Astrocyte of the spinal cord (primary cell): Measurements from ENCODE around the gene PTPN6.

Experiments
- DNase-seq: peaks from one replicate; pipeline ENCODE4 v3.0.0; 2011; ENCODE audit warnings: low read depth, low spot score
- H3K4me3 ChIP-seq: 2 replicates; pipeline ENCODE4 v1.5.1; 2011; ENCODE audit warnings: low read depth, mild to moderate bottlenecking, low read length, moderate library complexity
- in situ Hi-C: cut with HindIII; loops from 2 replicates; pipeline ENCODE4 v1.10.0; 2017; ENCODE audit warnings: low sequenced_read_pairs
- TF ChIP-seq, protein P1 (sequence below): IDR thresholded peaks from 2 replicates; pipeline ENCODE4 v1.5.1; 2012; ENCODE audit warnings: low read depth, mild to moderate bottlenecking, low read length, inconsistent platforms

Gene PTPN6

DNA sequence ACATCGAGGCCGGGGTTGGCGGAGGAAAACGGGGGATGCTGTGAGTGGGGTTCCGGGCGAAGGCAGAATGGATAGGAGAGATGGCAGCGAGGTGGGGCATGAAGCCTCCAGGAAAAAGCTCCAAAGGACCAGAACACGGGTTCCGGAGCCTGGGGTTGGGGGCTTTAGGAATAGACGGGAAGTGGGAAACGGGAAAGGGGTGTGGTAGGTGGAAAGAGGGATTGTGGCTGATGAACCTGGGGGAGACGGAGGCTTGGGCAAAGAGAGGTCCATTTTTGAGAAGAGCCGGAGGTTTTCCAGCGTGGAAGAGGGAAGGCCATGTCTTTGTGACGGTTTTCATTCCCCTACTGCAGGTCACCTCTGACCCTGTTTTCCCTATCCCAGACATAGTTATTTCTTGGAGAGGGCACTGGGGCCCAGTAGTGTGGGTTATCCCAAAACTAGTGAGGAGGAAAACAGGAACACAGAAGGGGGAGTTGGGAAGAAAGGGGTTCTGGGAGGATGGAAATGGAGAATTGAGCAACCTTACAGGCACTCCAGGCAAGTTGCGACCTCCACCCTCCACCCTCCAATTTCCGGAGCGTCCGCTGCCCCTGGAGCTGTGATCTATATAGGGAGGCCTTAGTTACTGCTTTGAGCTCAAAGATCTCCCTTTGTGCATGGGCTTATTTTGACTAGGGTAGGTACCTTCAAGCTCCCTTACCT, 22.3 kb upstream of the PTPN6 start:
- TF ChIP-seq, protein P1, sequence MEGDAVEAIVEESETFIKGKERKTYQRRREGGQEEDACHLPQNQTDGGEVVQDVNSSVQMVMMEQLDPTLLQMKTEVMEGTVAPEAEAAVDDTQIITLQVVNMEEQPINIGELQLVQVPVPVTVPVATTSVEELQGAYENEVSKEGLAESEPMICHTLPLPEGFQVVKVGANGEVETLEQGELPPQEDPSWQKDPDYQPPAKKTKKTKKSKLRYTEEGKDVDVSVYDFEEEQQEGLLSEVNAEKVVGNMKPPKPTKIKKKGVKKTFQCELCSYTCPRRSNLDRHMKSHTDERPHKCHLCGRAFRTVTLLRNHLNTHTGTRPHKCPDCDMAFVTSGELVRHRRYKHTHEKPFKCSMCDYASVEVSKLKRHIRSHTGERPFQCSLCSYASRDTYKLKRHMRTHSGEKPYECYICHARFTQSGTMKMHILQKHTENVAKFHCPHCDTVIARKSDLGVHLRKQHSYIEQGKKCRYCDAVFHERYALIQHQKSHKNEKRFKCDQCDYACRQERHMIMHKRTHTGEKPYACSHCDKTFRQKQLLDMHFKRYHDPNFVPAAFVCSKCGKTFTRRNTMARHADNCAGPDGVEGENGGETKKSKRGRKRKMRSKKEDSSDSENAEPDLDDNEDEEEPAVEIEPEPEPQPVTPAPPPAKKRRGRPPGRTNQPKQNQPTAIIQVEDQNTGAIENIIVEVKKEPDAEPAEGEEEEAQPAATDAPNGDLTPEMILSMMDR: no peak
- peak overlapping the region; percentile 92 for H3K4me3 ChIP-seq
- in situ Hi-C loops: no loop called here
- no peak for DNase-seq

DNA sequence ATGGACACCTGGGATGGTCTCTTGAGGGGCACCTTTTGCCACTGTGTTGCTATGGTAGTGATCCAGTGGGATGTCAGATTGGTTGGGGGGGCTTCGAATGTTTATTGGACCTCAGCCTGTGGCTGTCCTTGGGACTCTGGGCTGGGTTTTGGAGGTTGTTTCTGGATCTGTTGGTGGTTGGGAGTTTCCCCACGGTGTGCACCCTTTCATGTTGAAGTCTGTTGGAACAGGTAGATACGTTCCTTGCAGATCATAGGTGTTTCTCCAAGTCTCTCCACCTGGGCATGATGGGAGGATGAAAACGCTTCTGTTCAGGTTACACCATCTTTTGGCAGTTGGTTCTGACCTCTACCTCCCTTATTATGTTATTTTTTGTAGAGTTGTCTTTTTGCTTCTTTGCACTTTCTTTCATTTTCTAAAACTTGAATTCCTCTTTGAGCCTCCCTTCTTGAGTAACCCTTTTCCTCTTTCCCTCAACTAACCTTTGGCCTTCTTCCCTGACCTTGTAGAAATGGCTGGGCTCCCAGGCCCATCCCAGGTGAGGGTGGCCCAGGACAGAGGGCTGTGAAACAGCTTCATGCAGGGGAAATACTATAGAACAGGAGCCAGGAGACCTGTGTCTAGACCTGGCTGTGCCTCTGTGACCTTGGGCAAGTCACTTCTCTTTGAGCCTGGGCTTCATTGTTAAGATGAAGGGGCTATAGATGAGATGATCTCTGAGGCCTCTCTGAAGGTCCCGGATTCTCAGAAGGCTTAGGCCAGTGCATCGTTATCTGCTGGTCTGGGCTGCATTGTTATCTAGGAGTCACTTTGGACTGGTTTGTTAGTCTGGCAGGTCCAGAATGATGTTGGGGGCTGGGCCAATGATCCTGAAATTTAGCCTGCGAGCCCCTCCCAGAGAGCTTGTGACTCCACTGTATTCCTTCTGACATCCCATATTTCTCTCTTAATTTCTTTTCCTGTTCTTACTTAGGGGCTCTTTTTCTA, 21.4 kb upstream of the PTPN6 start:
- peak overlapping the region; percentile 92 for H3K4me3 ChIP-seq
- no peak for DNase-seq
- in situ Hi-C loops: no loop called here
- TF ChIP-seq, protein P1: no peak

DNA sequence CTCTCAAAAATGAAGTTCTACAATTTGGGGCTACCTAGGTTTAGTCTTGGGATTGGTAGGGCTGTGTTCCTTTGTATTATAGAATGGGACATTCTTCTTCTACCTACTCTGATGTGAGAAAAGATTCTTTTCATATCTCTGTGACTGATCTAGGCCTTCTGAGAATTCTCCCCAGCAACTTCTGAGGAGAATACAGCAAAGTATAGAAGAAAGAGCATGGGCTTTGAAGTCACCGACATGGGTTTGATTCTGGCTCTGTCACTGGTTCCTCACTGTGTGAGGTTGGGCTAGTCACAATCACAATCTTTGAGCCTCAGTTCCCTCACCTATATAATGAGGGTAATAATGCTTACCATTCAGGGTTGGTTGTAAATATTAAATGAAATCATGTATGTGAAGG, 18.4 kb upstream of the PTPN6 start:
- TF ChIP-seq, protein P1: no peak
- no peak overlapping the region for H3K4me3 ChIP-seq
- in situ Hi-C loops: no loop called here
- no peak for DNase-seq

DNA sequence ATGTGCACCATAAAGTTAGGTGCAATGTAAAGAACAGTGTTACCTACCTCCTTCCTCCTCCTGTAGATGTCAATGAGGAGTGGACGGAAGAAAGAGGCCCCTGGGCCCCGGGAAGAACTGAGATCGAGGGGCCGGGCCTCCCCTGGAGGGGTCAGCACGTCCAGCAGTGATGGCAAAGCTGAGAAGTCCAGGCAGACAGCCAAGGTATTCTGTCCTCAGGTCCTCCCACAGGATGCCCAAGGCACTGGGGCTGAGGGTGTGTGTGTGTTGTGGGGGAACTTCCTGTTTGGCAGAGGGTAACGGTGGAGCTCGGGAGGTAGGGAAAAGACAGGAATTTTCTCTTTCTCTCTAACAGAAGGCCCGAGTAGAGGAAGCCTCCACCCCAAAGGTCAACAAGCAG, 17.0 kb upstream of the PTPN6 start:
- TF ChIP-seq, protein P1: no peak
- in situ Hi-C loops: no loop called here
- peak; percentile 47 for DNase-seq
- no peak overlapping the region for H3K4me3 ChIP-seq

DNA sequence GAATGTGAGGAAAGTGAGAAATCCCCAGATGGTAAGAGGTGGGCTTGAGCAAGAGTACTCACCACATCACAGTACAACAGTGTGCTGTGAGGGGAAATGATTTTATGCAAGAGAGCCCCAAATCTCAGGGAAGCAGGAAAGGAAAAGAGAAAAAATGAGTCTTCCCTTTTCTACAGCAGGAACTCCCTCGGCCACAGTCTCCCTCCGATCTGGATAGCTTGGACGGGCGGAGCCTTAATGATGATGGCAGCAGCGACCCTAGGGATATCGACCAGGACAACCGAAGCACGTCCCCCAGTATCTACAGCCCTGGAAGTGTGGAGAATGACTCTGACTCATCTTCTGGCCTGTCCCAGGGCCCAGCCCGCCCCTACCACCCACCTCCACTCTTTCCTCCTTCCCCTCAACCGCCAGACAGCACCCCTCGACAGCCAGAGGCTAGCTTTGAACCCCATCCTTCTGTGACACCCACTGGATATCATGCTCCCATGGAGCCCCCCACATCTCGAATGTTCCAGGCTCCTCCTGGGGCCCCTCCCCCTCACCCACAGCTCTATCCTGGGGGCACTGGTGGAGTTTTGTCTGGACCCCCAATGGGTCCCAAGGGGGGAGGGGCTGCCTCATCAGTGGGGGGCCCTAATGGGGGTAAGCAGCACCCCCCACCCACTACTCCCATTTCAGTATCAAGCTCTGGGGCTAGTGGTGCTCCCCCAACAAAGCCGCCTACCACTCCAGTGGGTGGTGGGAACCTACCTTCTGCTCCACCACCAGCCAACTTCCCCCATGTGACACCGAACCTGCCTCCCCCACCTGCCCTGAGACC, 15.6 kb upstream of the PTPN6 start:
- no peak for DNase-seq
- in situ Hi-C loops: no loop called here
- H3K4me3 ChIP-seq: no peak overlapping the region
- TF ChIP-seq, protein P1: no peak

DNA sequence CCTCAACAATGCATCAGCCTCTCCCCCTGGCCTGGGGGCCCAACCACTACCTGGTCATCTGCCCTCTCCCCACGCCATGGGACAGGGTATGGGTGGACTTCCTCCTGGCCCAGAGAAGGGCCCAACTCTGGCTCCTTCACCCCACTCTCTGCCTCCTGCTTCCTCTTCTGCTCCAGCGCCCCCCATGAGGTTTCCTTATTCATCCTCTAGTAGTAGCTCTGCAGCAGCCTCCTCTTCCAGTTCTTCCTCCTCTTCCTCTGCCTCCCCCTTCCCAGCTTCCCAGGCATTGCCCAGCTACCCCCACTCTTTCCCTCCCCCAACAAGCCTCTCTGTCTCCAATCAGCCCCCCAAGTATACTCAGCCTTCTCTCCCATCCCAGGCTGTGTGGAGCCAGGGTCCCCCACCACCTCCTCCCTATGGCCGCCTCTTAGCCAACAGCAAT, 14.9 kb upstream of the PTPN6 start:
- TF ChIP-seq, protein P1: no peak
- DNase-seq: no peak
- in situ Hi-C loops: no loop called here
- no peak overlapping the region for H3K4me3 ChIP-seq
